ENCODE results near the gene SERPINF2.
"Not testable (repeated sequence)": the region's sequence is repeated elsewhere in the genome, so short reads cannot be mapped to it uniquely, and the experiment has no call there.

The SERPINF2 gene

DNA sequence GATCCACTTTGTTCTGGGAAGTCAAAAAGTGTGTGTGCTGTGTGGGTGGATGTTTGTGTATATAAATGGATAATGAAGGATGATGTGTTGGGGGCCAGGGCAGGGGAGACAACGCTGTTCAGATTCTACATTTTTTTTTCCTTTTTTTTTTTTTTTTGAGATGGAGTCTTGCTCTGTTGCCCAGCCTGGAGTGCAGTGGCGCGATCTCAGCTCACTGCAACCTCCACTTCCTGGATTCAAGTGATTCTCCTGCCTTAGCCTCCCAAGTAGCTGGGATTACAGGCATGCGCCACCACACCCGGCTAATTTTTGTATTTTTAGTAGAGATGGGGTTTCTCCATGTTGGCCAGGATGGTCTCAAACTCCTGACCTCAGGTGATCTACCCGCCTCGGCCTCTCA, 22.0 kb downstream of the SERPINF2 start:
- not testable (repeated sequence) for DNase-seq

DNA sequence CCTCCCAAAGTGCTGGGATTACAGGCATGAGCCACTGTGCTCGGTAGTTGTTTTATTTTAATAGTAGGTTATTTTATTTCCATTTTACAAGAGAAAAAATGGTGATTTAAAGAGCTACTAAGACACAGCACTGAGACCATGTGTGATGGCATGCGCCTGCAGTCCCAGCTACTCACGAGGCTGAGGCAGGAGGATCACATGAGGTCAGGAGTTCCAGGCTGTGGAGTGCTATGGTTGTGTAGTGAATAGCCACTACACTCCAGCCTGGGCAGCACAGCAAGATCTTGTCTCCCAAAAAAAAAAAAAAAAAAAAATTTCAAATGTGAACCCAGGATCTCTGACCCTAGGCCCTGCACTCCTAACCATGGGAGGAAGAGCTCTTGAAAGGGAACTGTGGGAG, 22.9 kb downstream of the SERPINF2 start:
- no peak for DNase-seq

DNA sequence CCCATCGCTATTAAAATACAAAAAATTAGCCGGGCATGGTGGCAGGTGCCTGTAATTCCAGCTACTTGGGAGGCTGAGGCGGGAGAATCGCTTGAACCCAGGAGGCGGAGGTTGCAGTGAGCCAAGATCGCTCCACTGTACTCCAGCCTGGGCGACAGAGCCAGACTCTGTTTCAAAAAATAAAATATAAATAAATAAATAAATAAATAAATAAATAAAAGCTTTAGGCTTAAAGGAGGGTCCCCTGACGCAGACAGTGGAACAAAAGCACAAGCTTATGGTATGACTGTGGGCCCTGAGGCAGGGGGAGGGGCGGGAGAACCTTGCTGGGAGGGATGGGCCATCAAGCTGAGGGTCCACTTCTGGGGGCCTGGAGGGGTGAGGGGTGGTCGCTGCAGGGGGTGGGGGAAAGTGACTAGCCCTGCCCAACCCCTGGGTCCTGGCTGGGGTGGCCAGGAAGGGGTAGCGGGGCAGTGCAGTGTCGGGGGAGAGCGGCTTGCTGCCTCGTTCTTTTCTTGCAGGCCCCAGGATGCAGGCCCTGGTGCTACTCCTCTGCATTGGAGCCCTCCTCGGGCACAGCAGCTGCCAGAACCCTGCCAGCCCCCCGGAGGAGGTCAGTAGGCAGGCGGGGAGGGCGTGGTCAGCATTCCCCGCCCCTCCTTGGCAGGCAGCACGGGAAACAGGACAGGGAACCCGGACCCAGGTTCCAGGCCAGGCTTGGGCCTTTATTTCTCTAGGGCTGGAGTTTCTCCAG, 23.9 kb downstream of the SERPINF2 start:
- no peak for DNase-seq

DNA sequence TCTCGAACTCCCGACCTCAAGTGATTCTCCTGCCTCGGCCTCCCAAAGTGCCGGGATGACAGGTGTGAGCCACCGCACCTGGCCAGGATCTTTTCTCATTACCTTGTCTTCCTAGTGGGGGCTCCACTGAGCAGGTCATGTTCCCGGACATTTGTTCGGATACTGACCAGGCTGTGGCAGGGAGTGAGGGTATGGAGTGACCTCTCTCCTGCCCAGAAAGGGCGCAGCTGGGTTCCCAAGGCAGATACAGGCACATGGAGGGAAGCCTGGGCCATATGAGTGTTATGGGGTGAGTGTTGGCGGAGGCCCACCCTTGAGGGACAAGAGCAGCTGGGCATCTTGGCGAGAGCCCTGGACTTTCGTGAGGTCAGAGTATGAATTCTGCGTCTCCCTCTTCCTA, 24.7 kb downstream of the SERPINF2 start:
- DNase-seq: no peak

DNA sequence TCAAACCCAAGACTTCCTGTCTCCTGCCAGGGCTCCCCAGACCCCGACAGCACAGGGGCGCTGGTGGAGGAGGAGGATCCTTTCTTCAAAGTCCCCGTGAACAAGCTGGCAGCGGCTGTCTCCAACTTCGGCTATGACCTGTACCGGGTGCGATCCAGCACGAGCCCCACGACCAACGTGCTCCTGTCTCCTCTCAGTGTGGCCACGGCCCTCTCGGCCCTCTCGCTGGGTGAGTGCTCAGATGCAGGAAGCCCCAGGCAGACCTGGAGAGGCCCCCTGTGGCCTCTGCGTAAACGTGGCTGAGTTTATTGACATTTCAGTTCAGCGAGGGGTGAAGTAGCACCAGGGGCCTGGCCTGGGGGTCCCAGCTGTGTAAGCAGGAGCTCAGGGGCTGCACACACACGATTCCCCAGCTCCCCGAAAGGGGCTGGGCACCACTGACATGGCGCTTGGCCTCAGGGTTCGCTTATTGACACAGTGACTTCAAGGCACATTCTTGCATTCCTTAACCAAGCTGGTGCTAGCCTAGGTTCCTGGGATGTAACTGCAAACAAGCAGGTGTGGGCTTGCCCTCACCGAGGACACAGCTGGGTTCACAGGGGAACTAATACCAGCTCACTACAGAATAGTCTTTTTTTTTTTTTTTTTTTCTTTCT, 27.3 kb downstream of the SERPINF2 start:
- peak; percentile 66 for DNase-seq

DNA sequence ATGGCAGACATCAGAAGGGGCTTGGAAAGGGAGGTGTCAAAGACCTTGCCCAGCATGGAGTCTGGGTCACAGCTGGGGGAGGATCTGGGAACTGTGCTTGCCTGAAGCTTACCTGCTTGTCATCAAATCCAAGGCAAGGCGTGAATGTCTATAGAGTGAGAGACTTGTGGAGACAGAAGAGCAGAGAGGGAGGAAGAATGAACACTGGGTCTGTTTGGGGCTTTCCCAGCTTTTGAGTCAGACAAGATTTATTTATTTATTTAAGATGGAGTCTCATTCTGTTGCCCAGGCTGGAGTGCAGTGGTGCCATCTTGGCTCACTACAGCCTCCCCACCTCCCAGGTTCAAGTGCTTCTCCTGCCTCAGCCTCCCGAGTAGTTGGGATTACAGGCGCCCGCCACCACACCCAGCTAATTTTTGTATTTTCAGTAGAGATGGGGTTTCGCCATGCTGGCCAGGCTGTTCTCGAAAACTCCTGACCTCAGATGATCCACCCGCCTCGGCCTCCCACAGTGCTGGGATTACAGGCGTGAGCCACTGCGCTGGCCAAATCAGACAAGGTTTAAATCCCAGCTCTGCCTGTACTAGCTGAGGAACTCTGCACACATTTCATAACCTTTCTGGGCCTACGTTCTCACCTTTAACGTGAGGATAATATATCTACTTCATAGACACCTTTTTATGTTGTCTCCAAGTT, 30.5 kb downstream of the SERPINF2 start:
- DNase-seq: not testable (repeated sequence)

DNA sequence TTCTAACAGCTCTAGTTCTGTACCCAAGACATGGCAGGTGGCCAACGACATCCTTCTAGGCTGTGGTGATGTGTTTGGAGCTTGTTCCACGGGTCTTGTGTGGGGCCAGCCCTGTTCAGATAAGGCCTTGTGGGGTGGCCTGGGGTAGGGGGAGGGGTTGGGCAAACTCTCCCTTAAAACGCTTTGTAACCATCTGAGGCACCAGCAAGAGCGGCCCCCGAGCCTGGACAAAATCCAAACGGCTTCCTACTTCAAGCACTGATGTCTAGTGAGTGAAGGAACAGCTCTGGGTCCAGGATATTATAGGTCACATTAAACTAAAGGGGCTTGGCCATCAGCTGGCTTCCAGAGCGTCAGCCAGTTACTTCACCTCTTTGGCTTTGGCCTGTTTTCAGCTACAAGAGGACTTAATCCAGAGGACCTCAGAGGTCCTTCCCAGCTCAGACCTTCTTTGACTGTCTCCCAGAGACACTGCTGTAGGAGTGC, 31.1 kb downstream of the SERPINF2 start:
- DNase-seq: no peak

DNA sequence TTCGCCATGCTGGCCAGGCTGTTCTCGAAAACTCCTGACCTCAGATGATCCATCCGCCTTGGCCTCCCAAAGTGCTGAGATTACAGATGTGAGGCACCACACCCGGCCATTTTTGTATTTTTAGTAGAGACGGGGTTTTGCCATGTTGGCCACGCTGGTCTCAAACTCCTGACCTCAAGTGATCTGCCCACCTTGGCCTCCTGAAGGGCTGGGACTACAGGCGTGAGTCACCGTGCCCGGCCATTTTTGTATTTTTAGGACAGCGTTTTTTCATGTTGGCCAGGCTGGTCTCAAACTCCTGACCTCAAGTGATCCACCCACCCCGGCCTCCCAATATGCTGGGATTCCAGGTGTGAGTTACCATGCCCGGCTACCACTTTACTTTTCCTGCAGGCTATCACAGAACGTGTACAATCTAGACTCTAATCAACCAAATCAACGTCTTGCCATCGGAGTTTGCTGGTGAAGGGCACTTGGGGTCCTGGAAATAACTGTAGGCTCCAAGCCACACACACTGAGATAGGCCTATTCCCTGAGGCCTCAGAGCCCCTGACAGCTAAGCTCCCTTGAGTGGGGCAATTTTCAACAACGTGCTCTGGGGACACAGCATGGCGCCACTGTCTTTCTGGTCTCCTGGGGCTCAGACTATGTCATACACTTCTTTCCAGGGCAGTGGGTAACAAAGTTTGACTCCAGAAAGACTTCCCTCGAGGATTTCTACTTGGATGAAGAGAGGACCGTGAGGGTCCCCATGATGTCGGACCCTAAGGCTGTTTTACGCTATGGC, 31.9 kb downstream of the SERPINF2 start:
- no peak for DNase-seq

DNA sequence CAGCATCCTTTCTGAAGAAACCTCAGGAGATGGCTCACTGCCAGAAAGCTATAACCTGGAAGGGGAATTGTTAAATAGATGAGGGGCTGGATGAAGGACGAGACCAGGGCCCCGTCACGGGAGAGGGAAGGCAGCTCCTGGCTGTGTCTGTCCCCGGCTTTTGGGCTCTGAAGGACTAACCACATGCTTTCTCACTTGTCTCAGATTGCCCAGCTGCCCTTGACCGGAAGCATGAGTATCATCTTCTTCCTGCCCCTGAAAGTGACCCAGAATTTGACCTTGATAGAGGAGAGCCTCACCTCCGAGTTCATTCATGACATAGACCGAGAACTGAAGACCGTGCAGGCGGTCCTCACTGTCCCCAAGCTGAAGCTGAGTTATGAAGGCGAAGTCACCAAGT, 33.7 kb downstream of the SERPINF2 start:
- DNase-seq: no peak

DNA sequence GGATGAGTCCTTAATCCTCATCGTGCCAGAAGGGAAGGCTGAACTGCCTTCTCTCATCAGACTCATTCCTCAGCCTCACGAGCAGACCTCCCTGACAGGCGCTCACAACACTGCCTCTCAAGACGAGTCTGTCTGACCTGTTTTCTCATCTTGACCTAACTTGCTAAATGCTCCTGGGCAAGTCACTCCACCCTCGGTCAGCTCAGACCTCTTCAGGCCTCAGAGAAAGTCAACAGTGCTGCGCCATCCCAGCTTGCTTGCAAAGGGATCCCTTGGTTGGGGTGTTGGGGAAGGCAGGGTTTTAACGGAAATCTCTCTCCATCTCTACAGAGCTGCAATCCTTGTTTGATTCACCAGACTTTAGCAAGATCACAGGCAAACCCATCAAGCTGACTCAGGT, 34.2 kb downstream of the SERPINF2 start:
- DNase-seq: no peak

DNA sequence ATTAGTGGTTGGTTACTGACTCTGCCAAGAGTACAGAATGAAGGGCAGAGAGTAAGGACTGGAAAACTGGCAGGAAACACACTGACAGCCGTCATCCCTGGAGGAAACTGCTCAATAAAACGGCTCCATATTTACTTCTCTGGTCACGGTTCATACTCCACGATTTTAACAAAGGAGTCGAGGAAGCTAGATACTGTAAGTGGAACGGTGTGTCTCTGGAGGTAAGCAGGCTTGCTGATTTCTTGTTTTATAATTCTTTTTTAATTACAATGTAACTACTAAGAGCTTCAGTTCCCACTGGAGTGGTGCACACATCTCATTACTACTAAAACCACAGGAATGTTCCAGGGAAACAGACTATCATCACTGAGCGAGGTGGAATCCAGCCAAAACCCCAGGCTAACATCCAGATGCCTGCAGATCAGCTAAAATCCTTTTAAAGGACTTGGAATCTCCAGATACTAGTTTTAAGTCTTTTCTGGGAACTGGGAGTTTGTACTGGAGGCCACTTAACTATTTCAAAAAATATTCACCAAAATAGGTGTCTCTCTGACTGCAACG, 37.0 kb downstream of the SERPINF2 start:
- DNase-seq: peak; percentile 85

DNA sequence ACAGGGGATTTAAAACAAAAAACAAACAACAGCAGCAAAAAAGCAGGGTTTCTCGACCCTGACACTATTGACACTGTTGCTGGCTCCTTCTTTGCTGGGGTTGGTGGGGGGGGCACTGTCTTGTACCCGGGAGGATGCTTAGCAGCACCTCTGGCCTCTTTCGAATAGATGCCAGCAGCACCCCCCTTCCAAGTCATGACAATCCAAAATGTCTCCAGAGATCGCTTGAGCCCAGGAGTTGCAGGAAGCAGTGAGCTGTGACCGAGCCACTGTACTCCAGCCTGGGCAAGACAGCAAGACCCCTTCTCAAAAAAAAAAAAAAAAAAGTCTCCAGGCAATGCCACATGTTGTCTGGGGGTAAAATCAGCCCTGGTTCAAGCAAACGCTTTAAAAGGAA, 39.5 kb downstream of the SERPINF2 start:
- no peak for DNase-seq

DNA sequence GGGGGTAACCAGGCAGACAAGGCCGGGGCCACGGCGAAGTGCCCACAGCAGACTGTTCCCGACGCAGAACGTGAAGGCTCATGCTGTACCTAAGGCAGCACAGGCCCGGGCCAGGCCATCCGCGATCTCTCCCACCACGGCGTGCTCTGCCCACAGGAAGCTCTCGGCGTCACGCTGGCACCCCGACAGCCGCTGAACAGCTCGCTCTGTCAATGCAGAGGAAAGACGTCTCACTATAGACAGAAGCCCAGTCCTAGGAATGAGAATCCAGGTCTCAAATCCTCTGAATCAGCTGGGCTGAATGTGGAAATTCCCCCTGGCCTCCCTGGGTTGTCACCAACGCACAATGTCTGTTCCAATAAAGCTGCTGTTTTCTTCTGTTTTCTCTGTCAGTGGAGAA, 40.6 kb downstream of the SERPINF2 start:
- DNase-seq: no peak

DNA sequence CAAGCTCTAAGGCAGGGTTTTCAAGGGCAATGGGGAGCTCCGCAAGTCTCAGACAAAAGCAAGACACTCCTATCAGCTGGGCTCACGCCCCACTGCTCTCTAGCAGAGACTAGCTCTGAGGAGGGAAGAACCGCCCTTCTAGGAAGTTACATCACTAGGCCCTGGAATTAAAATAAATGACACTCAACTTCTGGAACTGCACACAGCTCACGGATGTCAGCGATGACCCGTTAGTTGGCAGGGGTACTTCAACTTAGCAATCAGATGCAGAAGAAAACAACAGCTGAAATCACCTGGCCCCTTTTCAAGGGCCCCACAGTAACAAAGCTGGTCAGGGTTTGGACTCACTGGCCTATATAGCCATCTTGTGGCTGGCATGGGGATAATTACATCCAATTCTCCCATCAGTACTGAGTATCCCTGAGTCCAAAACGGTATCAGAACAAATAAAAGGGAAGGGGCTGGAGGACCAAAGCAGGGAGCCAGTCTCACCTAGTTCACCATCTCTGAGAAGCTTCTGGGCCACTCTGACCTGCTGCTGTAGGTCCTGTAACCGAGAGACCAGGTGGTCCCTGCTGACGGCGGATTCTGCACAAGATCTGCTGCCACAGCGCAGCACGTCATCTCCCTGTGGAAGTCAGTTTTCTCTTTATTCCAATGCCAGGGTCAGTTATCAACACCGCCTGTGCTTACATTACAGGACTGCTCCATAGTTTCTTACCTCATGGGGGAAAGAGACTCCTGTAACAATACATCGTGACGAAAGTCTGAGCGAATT, 41.4 kb downstream of the SERPINF2 start:
- DNase-seq: peak; percentile 80

DNA sequence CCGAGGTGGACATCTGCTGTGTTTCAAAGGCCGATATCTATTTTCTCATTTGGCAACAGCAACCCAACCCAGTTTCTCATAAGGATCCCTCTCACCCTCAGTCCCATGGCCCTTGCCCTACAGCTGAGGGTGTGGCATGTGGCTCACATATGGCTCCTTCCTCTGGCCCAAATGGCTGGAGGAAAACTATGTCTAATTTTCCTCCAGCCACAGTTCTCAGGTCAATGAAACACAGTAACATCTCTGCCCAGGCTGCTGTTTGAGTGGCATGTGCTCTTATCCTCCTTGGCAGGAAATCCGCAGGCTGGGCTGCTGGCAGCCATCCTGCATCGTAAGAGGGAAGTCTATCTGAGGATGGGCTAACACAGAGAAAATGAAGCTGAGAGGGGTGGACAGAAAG, 43.3 kb downstream of the SERPINF2 start:
- no peak for DNase-seq

DNA sequence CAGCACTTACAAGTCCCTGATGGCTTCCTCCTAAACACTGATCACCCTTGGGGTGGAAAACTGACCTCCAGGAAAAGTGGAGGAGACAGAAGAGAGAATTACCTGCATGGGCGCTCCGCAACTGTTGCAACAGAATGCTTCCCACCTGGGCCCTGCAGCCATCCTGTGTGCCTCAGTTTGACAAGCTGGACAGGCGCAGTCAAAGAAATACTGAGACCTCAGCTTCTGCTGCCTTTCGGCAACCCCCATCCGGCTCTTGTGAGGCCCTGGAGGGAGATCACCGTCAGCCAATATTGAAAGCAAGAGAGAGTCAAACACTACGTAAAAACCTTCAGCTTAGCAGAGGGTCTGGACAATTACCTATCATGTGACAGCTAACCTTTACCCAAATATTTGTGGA, 44.0 kb downstream of the SERPINF2 start:
- no peak for DNase-seq

DNA sequence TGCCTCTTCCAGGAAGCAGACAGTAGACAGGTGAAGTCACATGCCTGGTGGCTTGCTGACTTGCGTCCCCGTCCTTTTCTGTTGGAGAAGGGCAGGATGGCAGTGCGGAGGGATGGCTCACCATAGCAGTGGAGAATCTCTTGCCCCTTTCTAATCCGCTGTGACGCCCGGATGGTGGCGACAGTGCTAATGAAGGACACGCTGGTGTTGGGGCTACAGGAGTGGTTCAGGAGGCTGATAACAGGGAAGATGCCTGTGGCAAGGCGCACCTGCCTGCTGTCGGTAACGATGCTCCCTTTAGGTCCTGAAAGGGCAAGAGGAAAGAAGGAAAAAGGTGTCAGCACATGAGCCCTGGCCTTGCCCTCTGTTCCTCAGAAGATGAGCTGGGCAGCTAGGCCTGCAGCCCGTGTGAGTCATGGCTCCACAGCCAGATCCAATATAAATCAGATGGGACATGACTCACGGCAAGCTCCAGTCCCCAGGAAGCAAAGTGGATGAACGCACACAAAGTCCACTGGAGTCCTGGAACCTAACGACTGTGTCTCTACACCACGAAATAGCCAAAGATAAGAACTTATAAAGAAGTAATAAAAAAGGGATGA, 44.7 kb downstream of the SERPINF2 start:
- DNase-seq: no peak

DNA sequence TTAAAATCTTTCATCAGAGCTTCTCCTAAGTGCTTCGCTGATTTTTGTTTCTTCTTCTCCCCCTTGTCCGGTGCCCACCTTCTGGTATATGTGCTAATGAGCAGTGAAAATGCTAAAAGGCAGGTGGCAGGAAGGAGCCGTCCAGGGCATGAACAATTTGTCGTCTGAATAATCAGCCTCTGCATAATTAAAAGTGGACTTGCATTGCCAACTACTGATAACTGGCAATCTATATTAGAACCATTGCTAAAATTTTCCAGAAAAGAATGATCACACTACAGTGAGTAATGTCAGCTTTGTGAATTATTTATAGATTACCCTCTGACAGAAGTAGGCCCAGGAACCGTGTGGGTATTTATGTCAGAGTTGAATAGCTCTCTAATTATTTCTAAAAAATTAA, 47.3 kb downstream of the SERPINF2 start:
- no peak for DNase-seq

DNA sequence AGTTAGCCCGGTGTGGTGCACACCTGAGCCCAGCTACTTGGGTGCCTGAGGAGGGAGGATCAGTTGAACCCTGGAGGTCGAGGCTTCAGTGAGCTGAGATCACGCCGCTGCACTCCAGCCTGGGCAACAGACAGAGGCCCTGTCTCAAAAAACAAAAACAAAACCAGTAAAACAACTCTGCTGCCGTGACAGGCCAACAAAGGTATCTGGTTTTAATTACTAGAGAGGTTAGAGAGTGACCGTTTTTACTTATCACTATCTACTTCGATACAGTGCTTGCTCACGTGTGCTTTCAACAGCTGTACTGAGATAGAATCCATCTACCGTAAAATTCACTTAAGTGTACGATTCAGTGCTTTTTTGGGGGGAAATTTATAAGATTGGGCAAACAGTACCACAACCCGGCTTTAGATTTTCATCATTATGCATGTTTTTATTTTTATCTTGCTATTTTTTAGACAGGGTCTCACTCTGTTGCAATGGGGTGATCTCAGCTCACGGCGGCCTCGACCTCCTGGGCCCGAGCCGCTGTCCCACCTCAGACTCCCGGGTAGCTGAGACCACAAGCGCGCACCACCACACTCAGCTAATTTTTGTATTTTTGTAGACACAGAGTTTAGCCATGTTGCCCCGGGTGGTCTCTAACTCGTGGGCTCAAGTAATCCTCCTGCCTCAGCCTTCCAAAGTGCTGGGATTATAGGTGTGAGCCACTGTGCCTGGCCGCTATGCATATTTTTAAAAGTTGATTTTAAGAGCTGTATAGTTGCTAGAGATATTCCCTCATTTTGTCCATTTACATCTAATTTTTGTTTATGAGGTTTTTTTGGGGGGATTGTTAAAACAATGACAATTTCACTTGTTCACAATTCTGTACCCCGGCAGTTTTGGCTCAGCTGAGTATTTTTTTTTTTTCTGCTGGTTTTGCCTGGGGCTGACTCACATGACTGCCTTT, 50.1 kb downstream of the SERPINF2 start:
- DNase-seq: no peak

DNA sequence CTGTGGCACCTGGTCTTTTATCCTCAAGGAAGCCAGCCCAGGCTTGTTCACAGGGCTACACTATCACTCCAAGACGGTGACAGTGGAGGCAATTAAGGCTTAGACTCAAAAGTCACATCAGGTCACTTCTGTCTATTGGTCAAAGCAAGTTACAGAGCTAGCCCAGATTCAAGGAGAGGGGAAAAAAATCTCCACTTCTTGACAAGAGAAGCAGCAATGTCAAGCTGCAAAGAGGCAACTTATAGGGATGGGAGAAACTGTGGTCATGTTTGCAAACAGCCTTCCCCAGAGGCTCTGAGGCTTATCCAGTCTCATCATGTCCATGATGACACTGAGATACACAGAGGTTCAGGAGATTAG, 50.8 kb downstream of the SERPINF2 start:
- peak; percentile 21 for DNase-seq

All from eye (tissue), 1 donor.